NCI-H526 (cell line): ENCODE data around the gene ACTL7A.
"Not testable (repeated sequence)": the region's sequence is repeated elsewhere in the genome, so short reads cannot be mapped to it uniquely, and the experiment has no call there.

ENCODE experiments used
- DNase-seq, 2 experiments: peaks; one replicate each; lab custom pipeline; 2025; lab: John Stamatoyannopoulos, UW

ACTL7A gene, protein sequence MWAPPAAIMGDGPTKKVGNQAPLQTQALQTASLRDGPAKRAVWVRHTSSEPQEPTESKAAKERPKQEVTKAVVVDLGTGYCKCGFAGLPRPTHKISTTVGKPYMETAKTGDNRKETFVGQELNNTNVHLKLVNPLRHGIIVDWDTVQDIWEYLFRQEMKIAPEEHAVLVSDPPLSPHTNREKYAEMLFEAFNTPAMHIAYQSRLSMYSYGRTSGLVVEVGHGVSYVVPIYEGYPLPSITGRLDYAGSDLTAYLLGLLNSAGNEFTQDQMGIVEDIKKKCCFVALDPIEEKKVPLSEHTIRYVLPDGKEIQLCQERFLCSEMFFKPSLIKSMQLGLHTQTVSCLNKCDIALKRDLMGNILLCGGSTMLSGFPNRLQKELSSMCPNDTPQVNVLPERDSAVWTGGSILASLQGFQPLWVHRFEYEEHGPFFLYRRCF

DNA sequence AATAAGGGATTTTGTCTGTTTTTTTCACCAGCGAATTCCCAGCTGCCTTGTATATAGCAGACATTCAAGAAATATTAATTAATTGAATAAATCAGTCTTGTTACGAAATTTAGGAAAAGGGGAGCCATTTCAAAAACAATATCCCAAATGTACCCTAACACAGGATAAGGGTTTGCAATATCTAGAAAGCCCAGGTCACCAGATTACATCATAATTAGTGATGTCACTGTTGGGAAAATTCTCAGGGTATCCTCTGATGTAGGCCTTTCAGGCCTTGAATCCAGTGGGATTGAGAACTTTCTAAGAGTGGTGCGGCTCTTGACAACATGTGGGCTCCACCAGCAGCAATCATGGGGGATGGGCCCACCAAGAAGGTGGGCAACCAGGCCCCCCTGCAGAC is at the start of gene ACTL7A:
Gene ACTL7A, plus strand, starts transcription at position 270 of the 400 bp plus-strand sequence. Its CDS starts 57 bp downstream, at position 327.
- no peak for DNase-seq

DNA sequence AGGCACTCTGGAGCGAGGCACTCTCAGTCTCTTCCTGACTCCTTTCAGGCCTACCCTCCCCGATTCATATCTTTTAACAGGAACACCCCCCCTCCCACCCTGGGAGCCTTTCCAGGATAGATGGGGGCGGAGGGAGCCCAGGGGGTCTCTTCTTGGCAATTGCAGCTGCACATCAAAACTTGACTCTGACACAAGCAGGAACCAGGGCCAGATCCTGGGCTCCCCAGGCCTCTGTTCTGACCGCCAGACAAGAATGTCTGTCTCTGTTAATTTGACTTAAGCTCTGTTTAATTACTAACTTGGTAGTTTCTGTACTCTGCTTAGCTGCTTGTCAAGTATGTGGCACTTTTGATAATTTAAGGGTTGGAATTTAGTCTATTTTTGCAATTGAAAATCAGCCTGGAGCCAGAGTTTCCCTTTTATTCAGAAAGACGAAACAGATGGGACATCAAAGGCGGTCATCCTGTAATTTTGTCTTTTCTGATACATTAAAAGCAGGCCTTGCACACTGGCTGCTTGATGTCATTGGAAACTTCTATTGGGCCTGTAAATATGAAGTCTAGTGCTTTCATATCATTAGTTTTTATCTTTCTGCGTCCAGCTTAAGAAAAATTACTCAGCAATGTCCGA is 49.6 kb upstream of the ACTL7A start:
- no peak for DNase-seq

DNA sequence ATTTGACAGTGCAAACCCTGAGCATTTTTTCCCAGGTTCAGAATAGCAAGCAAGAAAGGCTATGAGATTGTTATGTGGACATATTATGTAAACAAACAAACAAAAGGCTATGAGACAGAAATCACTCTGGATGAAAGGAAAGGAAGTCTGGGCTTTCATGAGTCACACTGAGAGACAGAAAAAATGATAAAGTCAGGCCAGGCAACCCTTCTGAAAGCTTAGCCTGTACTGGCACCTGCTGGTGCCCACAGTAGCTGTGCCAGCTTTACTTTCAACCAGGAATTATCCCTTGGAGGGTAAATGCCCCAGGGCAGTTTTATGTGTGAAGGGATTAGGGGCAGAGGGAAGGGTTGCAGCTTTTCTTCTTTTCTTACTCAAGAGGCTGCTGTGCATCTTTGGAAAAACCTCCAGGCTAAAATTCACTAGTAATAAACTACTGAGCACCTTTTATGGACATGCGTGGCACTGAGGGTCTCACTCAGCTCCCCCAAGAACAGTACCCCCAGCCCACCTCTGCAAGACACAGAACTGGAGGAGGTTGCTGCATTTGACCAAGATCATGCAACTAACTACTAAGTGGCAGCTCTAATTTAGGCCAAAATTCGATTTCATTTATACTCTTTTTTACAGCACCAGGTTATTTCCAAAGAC is 48.0 kb upstream of the ACTL7A start:
- DNase-seq = peak in 1 of 2 experiments; percentile 31

DNA sequence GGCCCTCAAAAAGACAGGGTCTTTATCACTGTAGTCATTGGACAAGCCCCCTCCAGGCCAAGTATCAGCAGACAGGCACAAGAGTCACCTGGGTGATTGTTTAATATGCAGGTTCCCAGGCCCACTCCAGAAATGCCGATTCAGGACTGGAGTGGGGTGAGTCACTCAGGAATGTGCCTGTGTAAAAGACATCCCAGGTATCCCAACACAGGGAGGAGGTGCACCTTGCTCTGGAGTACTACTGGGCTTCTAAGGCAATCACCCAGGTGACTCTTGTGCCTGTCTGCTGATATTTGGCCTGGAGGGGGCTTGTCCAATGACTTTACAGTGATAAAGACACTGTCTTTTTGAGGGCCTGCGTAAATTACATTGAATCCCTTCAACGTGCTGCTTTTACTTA is 46.9 kb upstream of the ACTL7A start:
- no peak for DNase-seq

DNA sequence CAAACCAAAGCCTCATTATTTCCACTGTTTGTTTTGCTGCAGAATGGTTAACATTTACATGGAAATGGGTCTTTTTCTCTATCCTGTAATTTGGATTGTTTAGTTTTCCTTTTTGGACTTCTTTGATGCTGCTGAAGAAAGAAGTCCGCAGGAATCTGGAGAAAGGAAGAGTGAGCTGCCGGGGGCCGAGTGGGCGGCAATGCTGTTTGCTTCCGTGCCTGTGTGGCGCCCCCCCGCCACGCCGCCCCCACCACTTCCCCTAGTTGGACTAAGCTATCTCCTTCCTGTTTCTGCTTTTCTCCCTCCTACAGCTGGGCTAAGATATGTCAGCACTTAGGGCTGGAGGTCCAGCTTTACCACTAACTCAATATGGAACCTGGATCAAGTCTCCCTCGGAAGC is 46.0 kb upstream of the ACTL7A start:
- no peak for DNase-seq

DNA sequence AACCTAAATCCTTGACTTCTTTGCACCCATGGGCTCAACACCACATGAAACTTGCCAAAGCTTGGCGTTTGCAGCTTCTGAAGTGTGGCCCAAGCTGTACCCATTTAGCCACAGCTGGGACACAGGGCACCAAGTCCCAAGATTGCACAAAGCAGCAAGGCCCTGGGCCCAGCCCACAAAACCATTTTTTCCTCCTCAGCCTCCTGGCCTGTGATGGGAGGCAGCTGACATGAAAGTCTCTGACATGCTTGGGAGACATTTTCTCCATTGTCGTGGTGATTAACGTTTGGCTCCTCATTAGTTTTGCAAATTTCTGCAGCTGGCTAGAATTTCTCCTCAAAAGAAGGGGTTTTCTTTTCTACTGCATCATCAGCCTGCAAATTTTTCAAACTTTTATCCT is 38.2 kb upstream of the ACTL7A start:
- no peak for DNase-seq

DNA sequence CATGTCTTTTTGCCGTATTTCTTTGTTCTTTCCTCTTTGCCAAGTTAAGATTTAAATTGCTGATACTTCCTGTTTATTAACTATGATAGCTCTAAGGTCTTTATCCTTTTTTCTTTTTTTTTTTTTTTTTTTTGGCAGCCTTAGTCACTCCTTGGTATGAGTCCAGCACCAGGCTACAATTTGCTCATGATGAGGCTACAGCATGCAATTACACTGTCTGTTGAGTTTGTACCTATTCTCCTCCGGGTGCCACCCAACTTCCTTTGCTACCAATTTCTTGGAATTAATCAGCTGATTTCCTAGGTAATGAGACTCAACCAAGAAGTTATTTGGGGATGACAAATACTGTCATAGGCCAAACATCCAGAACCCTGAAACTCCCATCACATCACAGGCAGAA is 31.8 kb upstream of the ACTL7A start:
- DNase-seq = no peak

DNA sequence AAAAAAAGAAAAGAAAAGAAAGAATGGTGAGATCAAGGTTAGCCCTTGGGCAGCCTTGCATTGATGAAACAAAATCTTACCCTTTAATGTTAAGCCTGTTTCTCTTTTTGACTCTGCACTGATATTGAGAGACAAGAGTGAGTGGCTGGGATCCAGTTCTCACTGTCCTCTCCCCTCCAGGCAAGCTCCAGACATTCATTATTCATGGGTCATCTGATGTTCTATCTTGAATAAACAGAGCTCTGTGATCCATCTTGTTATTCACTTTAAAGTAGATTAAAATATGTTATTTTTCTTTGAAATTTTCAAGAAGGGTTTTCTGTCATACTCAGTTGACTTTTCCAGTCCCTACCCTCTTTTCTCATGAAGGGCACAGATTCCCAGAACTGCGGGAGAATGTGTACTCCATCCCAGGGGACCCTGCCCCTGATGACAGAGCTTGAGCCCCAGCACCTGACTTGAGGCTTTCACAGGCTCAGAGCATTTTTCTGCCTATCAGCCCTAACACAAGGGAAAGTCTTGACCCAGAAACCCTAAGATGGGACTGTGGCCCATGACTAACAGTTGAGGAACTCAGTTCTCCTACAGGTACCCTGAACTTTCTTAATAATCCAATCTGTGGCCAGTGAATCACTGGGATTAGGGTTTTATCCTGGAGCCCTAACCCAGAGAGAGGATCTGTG is 30.4 kb upstream of the ACTL7A start:
- no peak for DNase-seq

DNA sequence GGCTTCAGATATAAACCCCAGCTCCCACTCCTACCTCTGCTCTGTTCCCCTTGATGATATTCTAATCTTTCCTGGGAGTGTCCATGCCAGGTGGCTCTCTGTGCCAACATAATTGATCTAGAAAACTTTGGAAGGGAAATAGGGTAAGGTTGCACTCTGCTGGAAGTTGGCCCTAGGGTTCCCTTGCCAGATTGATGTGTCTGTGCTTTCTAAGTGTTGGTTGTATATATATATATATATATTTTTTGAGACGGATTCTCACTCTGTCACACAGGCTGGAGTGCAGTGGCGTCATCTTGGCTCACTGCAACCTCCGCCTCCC is 29.9 kb upstream of the ACTL7A start:
- no peak for DNase-seq

DNA sequence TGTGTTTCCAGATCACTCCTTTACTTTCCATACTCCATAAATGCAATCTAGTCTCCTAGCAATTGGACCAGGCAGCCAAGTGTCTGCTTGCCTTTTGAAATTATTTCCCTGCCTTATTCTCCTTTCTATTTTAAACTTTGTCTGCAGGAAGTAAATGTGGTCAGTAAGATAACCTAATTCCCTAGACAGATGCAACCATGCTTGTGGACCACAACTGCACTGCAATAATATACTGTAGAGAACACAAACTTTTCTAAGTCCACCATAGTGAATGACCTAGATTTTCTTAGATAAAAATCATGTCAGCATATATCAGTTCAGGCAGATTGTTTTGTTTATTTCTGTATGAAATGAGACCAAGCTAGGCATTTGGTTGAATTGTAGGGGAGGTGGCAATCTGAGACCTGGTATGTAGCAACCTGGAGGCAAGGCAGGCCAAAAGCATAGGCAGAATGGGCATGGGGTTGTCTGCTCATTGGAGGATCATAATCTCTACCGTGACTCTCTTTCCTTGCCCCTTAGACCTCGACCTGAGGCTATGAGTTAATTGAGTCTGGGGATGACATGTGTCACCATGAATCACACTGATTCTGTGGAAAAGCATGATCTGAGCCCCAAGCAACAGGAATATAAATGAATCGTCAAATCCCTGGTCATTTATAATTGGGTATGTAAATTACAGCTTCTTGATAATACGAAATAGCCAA is 27.0 kb upstream of the ACTL7A start:
- no peak for DNase-seq

DNA sequence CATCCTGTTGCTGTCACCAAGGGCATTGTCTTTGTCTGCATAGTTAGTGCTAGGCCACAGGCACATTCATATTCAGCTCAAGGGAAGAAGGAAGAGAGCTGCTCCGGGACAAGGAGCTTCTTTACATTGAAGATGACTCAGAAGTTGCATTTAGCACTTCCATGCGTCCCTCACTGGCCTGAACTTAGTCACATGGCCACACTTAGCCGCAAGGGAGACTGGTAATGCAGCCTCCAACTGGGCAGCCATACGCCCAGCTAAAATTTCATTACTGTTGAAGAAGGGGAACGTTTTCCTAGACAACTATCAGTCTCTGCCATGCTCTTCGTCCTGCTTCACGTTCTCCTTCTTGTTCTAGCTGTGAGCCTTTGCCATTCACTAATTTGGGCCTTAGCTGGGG is 26.2 kb upstream of the ACTL7A start:
- no peak for DNase-seq

DNA sequence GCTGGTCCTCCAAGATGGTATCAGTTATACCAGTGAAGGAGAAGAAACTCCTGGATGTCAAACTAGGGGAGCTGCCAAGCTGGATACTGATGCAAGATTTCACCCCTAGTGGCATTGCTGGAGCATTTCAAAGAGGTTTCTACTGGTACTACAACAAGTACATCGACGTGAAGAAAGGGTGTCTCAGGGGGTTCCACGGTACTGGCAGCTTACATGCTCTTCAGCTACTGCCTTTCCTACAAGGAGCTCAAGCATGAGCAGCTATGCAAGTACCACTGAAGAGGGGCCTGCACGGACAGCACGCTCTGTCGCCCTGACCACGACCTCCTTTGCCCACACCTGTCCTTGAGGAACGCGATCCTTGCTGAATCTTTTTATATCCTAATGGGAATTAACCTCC is 25.7 kb upstream of the ACTL7A start:
- DNase-seq = no peak

DNA sequence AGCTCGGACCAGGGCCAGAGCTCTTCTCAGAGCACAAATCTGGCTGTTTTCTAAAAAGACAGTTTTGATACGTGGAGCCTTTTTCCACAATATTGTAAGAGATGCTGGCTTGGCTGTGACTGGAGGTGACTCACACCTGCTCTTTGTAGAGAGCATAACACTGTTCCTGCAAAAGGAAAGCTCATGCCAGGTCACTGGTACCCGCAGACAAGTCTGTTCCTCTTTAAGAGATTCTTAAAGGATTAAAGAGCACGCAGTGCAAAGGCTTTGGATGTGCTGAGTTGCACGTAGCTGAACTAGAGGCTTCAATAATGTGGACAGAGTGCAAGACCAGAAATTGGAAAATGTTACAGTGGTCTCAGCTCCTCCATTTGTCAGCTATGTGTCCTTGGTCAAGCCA is 25.3 kb upstream of the ACTL7A start:
- no peak for DNase-seq

DNA sequence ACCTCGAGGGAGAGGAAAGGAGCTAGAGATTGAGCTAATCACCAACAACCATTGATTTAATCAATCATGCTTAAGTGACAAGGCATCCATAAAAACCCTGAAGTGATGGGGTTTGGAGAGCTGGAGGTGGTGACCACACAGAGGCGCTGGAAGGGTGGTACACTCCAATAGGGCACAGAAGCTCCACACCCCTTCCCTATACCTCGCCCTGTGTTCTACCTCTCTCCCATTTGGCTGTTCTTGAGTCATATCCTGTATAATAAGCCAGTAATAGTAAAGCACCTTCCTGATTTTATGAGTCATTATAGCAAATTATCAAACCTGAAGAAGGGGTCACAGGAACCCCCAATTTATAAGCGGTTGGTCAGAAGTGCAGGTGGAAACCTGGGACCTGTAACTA is 24.5 kb upstream of the ACTL7A start:
- DNase-seq = no peak

DNA sequence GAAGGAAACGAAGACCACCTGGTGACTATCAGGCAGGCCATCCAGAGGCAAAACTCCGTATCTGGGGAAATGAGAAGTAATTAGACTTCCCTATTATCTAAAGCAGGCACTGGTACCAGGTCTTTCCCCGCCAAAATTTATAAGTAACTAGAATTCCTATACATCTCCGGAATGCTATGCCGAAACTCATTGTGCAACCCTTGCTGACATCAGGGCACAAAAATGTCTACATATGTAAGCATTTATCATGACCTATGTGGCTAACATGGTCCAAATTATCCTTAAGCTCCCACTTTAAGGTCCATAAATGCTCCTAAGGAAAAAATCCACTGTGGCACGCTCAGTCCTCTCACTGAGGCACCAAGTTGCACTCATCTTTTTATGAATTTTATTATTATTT is 24.0 kb upstream of the ACTL7A start:
- DNase-seq = no peak

DNA sequence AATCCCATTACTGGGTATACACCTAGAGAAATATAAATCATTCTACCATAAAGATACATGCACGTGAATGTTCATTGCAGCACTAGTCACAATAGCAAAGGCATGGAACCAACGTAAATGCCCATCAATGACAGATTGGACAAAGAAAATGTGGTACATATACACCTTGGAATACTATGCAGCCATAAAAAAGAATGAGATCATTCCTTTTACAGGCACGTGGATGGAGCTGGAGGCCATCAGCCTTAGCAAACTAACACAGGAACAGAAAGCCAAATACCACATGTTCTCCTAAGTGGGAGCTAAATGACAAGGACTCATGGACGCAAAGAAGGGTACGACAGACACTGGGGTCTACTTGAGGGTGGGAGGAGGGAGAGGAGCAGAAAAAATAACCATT is 22.5 kb upstream of the ACTL7A start:
- DNase-seq = not testable (repeated sequence)

DNA sequence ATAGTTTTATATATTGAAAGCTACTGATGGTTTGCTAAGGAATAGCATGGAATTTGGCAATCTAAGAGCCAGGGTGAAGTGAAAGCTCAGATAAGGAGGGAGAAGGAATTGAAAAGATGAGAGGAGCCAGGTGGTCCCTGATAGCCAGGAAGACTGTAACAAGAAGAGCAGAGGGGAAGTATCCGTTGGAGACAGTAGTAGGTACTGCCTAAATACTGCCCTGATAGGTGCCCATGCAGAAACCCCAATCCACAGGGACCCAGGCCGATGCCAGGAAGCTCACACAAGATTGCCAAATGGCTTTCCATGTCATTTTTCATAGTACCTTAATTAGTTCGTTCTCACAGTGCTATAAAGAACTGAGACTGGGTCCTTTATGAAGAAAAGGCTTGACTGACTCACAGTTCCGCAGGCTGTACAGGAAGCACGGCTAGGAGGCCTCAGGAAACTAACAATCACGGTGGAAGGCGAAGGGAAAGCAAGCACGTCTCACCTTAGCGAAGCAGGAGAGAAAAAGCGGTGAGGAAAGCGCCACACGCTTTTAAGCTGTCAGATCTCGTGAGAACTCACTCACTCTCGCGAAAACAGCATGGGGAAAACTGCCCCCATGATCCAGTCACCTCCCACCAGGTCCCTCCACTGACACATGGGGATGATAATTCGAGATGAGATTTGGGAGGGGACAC is 19.3 kb upstream of the ACTL7A start:
- no peak for DNase-seq

DNA sequence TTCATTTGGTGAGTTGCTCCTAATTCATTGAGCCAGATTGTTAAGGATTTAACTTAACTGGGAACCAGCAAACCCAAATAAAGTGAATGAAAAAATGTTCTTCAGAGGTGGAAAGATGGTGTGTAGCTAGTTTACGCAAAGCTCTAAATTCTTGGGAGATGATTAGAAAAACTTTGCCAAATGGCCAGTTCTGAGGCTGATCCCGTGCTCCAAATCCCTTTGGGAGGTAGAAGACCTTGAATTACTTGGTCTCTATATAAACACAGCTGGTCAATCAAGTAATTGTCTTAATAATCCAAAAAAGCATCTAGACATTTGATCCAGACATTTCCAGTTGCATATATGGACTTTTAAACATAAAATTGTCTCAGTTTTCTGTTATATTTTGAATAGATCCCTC is 17.7 kb upstream of the ACTL7A start:
- no peak for DNase-seq

DNA sequence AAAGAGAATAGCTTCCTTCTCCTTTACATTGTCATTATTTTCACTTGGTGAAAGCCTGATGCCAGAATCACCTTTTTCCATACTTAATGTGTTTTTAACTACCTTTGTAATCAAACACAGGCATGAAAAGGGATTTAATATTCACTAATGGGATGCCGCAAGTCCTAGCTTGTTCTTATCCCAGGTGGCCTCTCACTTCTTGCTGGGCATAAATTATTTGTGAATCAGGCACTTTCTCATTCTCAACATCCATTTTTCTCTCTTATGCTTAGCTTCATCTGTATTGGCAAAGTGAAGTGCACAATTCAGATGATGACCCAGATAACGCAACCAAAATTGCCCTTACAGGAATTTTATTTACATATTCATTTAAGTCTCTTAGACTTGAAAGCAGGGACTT is 17.2 kb upstream of the ACTL7A start:
- DNase-seq = no peak

DNA sequence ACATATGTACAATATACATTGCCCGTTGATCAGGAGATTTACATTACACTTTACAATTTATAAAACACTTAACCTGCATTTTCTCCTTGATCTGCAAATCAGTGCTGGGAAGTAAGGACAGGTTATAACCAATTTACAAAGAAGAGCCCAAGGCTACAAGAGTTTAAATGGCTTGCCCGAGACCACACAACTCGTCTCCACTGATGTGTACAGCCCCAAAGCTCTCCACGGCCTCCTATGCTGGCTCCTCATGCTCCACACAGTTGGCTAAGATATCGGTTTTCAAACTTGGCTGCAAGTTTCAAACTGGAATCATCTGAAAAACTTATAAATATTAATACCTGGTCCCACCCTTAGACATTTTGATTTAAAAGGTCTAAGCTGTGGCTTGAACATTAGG is 16.6 kb upstream of the ACTL7A start:
- no peak for DNase-seq

DNA sequence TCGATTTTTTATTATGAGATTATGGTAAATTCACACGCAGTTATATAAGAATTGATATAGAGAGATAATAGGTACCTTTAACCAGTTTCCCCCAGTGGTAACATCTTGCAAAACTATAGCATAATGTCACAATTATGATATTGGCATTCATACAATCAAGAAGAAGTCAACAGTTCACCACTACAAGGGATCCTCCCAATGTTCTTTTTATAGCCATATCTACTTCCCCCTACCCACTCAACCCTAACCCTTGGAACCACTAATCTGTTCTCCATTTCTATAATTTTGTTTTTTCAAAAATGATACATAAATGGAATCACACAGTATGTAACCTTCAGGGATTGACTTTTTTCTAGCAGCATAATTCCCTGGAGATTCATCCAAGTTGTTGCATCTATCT is 16.1 kb upstream of the ACTL7A start:
- DNase-seq = no peak

DNA sequence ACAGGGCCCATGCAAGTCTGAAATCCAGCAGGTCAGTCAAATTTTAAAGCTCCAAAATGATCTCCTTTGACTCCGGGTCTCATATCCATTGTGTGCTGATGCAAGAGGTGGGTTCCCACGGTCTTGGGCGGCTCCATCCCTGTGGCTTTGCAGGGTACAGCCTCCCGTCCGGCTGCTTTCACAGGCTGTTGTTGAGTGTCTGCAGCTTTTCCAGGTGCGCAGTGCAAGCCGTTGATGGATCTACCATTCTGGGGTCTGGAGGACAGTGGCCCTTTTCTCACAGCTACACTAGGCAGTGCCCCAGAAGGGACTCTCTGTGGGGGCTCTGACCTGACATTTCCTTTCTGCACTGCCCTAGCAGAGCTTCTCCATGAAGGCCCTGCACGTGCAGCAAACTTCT is 13.8 kb upstream of the ACTL7A start:
- DNase-seq = not testable (repeated sequence)
